Cardiac fibroblast (primary cell): ENCODE results near the gene CPSF4.

Source experiments
- DNase-seq, 2 donors: peaks; one replicate each; pipeline versions ENCODE4 v3.0.0 to v3.0.0-alpha.2; 2010; ENCODE audit warnings: low read depth in 2 of 2
- H3K4me3 ChIP-seq, 2 donors: replicated peaks in 1 of 2; 1 replicate in 1 of 2; 2 replicates in 1 of 2; pipeline ENCODE4 v1.5.1; 2011; ENCODE audit warnings: low read depth in 2 of 2, low read length in 2 of 2, mild to moderate bottlenecking in 2 of 2, moderate library complexity in 1 of 2
- TF ChIP-seq, protein P1 (sequence below): IDR thresholded peaks from one replicate; pipeline ENCODE4 v1.5.1; 2011; ENCODE audit warnings: low read depth, mild to moderate bottlenecking, low read length, inconsistent platforms

Gene CPSF4

GRCh38 chr7:99394188-99394502 is 44.6 kb upstream of the CPSF4 start:
- TF ChIP-seq, protein P1, sequence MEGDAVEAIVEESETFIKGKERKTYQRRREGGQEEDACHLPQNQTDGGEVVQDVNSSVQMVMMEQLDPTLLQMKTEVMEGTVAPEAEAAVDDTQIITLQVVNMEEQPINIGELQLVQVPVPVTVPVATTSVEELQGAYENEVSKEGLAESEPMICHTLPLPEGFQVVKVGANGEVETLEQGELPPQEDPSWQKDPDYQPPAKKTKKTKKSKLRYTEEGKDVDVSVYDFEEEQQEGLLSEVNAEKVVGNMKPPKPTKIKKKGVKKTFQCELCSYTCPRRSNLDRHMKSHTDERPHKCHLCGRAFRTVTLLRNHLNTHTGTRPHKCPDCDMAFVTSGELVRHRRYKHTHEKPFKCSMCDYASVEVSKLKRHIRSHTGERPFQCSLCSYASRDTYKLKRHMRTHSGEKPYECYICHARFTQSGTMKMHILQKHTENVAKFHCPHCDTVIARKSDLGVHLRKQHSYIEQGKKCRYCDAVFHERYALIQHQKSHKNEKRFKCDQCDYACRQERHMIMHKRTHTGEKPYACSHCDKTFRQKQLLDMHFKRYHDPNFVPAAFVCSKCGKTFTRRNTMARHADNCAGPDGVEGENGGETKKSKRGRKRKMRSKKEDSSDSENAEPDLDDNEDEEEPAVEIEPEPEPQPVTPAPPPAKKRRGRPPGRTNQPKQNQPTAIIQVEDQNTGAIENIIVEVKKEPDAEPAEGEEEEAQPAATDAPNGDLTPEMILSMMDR: no peak
- DNase-seq: no peak
- H3K4me3 ChIP-seq: no peak overlapping the region

DNA sequence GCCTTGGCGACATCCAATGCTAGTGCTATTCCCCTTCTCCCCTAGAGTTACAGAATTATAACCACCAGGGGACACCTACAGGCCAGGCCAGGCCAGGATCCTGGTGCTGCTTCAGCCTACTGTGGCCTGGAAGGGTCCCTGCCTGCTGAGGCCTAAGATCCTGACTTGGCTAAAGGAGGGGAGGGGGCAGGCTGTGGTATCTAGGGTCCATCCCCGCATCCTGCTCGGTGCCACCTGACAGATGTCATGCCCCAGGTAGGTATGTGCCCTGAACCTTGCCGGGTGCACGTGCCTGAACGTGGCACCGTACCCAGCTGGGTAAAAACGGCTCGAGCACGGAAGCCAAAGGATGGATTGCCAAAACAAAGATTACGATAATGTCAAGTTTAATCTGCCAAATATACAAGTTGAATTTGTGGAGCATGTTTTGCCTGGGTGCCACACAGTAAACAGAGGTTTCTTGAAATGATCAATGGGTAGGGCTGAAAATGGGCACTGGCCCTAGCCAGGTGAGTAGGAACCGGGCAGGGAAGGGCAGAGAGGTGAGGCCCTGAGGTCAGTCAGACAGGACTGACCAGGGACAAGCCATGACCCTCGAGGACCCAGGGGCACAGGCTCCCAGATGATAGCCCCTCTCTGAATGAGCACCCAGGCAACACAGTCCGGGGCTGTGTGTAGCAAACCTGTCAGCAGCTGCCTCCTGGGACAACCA is 43.0 kb upstream of the CPSF4 start:
- H3K4me3 ChIP-seq: no peak overlapping the region
- no peak for DNase-seq
- TF ChIP-seq, protein P1: peak; percentile 14

- H3K4me3 ChIP-seq: no peak overlapping the region
- TF ChIP-seq, protein P1: no peak
- no peak for DNase-seq
These were observed 42.1 kb upstream of the CPSF4 start for GRCh38 chr7:99396418-99397296.

- DNase-seq: no peak
- H3K4me3 ChIP-seq: no peak overlapping the region
- TF ChIP-seq, protein P1: no peak
These were observed 41.3 kb upstream of the CPSF4 start for GRCh38 chr7:99397297-99397983.

DNA sequence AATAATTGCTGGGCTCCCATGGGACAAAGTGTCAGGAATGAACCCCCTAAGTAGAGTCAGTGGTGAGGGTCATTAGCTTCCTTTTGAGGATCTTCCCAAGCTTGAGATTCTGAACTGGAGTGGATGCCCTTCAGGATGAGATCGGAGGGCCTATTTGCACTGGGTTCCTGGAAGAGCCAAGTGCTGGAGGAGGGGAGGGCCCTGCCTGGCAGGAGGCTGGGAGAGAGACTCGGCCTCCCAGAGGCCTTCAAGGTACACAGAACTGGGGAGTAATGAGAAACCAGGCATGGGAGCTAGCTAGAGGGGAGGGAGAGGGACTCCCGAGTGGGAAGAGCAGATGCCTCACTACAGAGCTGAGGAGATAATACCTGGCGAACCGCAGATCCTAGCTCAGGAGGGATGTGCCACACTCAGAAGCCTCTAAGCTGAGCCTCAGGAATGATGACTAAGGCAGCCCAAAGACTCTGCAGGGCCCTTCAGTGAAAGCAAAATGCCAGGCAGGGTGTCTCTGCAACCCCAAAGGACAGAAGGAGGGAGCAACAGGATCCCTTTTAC is 39.8 kb upstream of the CPSF4 start:
- H3K4me3 ChIP-seq: no peak overlapping the region
- no peak for DNase-seq
- TF ChIP-seq, protein P1: no peak

GRCh38 chr7:99399597-99399996 is 39.1 kb upstream of the CPSF4 start:
- TF ChIP-seq, protein P1: no peak
- H3K4me3 ChIP-seq: no peak overlapping the region
- no peak for DNase-seq
